ENCODE data around the gene VAC14.
"Not testable (repeated sequence)": the region's sequence is repeated elsewhere in the genome, so short reads cannot be mapped to it uniquely, and the experiment has no call there.

Gene VAC14

GRCh38 chr16:70800781-70801480 lies at the start of gene VAC14:
TSS of gene VAC14 (minus strand) at chr16:70801158. CDS start at chr16:70800900, 258 bp downstream.
- peak; percentile 78 for DNase-seq

- not testable (repeated sequence) for DNase-seq
Observed at GRCh38 chr16:70823498-70824118, 22.6 kb upstream of the VAC14 start.

- not testable (repeated sequence) for DNase-seq
Observed at GRCh38 chr16:70822734-70823133, 21.8 kb upstream of the VAC14 start.

- DNase-seq, result not testable (repeated sequence)
Observed at GRCh38 chr16:70818088-70818487, 17.1 kb upstream of the VAC14 start.

GRCh38 chr16:70809392-70810060 lies 8.6 kb upstream of the VAC14 start:
- DNase-seq, result no peak

- no peak for DNase-seq
Observed at GRCh38 chr16:70808371-70808770, 7.4 kb upstream of the VAC14 start.

GRCh38 chr16:70805787-70806186 lies 4.8 kb upstream of the VAC14 start:
- DNase-seq, result peak; percentile 82

GRCh38 chr16:70805380-70805779 lies 4.4 kb upstream of the VAC14 start:
- no peak for DNase-seq

- DNase-seq, result no peak
Observed at GRCh38 chr16:70804734-70805169, 3.8 kb upstream of the VAC14 start.

- peak; percentile 76 for DNase-seq
Observed at GRCh38 chr16:70804153-70804733, 3.3 kb upstream of the VAC14 start.

- DNase-seq, result peak; percentile 49
Observed at GRCh38 chr16:70803319-70803718, 2.4 kb upstream of the VAC14 start.

GRCh38 chr16:70801611-70802010 lies 653 bp upstream of the VAC14 start:
- no peak for DNase-seq

- no peak for DNase-seq
Observed at GRCh38 chr16:70800311-70800710, 647 bp downstream of the VAC14 start.

GRCh38 chr16:70796301-70796700 lies 4.7 kb downstream of the VAC14 start:
- no peak for DNase-seq

GRCh38 chr16:70795296-70795912 lies 5.6 kb downstream of the VAC14 start:
- no peak for DNase-seq

GRCh38 chr16:70793851-70794502 lies 7.0 kb downstream of the VAC14 start:
- no peak for DNase-seq

GRCh38 chr16:70790815-70791214 lies 10.1 kb downstream of the VAC14 start:
- DNase-seq, result no peak

GRCh38 chr16:70789595-70790447 lies 11.1 kb downstream of the VAC14 start:
- DNase-seq, result no peak

- peak; percentile 47 for DNase-seq
Observed at GRCh38 chr16:70788668-70789594, 12.0 kb downstream of the VAC14 start.

- no peak for DNase-seq
Observed at GRCh38 chr16:70786020-70786755, 14.8 kb downstream of the VAC14 start.

All from fibroblast of upper back skin (primary cell).